HCT116 (cell line): ENCODE results near the gene SH2D7. TPM values are rescaled to one million over a fixed set of nuclear protein-coding genes. Genes with fewer than 3 reads are reported as not detected.
A peak's percentile ranks its signal among the peaks of the same experiment; 100 is the strongest.

Experiments used
- ATAC-seq: fragments of 200-7000 bp; cut with Tn5 transposase; 2 replicates; pipeline ENCODE4 v1.9.1; 2020; ENCODE audit warnings: mild to moderate bottlenecking, moderate library complexity
- BruUV-seq: library from RNA; stranded (reverse); fragments of 400-500 nt; replicated peaks from 2 replicates; lab custom pipeline; 2021; lab: Mats Ljungman, UMichigan
- CTCF ChIA-PET: fragments of 300-600 bp; sonication (Branson Sonifier 250); formaldehyde crosslinking; loops from one replicate; lab custom pipeline; 2021; ENCODE audit warnings: antibody characterized with exemption; lab: Charles Lee
- POLR2A ChIA-PET: fragments of 300-600, 350-600 bp; sonication (Branson Sonifier 250); formaldehyde crosslinking; loops from one replicate; lab custom pipeline; 2021; ENCODE audit warnings: antibody characterized with exemption; lab: Charles Lee
- RAD21 ChIA-PET, 2 experiments: fragments of 300-600 bp; sonication (Branson Sonifier 250); formaldehyde crosslinking; loops; one replicate each; lab custom pipeline; 2023; ENCODE audit warnings: low total read pairs in 2 of 2; ENCODE audit not compliant: uncharacterized antibody in 2 of 2, unreplicated experiment in 2 of 2, low non-redundant PET in 1 of 2; lab: Charles Lee
- DNase-seq: peaks from one replicate; pipeline ENCODE4 v3.0.0-alpha.2; 2010; ENCODE audit warnings: low read depth, low spot score
- H2AFZ ChIP-seq: fragments of 200-600 bp; shearing (Covaris generic), sonication (generic); 2 replicates; pipeline ENCODE4 v1.6.1; 2017; ENCODE audit warnings: low read depth, mixed run types, mixed read lengths, antibody characterized with exemption, low read length; ENCODE audit not compliant: poor library complexity, severe bottlenecking
- H3K27ac ChIP-seq: 2 replicates; pipeline ENCODE4 v1.5.1; 2012; ENCODE audit warnings: low read depth, low read length
- H3K27me3 ChIP-seq: fragments of 200-600 bp; sonication (generic); 2 replicates; pipeline ENCODE4 v1.6.1; 2016; ENCODE audit warnings: mixed run types, low read length, mixed read lengths; ENCODE audit not compliant: insufficient read depth
- H3K36me3 ChIP-seq, 2 experiments: fragments of 200-500 bp in 1 of 2; fragments of 200-600 bp in 1 of 2; sonication (Bioruptor generic) in 1 of 2; sonication (generic) in 1 of 2; 2 replicates each; pipeline versions ENCODE4 v1.5.1 to v1.6.1; 2014 to 2016; ENCODE audit warnings: low read length in 2 of 2, inconsistent platforms in 1 of 2, mixed read lengths in 1 of 2, mixed run types in 1 of 2; ENCODE audit not compliant: insufficient read depth in 2 of 2, control insufficient read depth in 1 of 2
- H3K4me1 ChIP-seq, 2 experiments: fragments of 200-600 bp in 1 of 2; sonication (generic) in 1 of 2; 2 replicates each; pipeline versions ENCODE4 v1.5.1 to v1.6.1; 2012 to 2017; ENCODE audit warnings: low read length in 2 of 2, inconsistent platforms in 1 of 2, mild to moderate bottlenecking in 1 of 2, mixed read lengths in 1 of 2, mixed run types in 1 of 2, moderate library complexity in 1 of 2; ENCODE audit not compliant: insufficient read depth in 2 of 2, control insufficient read depth in 1 of 2
- H3K4me2 ChIP-seq: fragments of 200-600 bp; sonication (generic); 2 replicates; pipeline ENCODE4 v1.6.1; 2017; ENCODE audit warnings: mixed run types, low read length, mixed read lengths
- H3K4me3 ChIP-seq, 2 experiments: fragments of 200-600 bp in 1 of 2; sonication (generic) in 1 of 2; replicated peaks in 1 of 2; 2 replicates each; pipeline ENCODE4 v1.5.1; 2011 to 2016; ENCODE audit warnings: low read length in 2 of 2, control low read depth in 1 of 2, low read depth in 1 of 2, mild to moderate bottlenecking in 1 of 2, mixed read lengths in 1 of 2, mixed run types in 1 of 2
- H3K79me2 ChIP-seq: fragments of 200-600 bp; sonication (generic); 2 replicates; pipeline ENCODE4 v1.6.1; 2017; ENCODE audit warnings: mild to moderate bottlenecking, mixed run types, low read length, moderate library complexity, mixed read lengths; ENCODE audit not compliant: insufficient read depth
- H3K9ac ChIP-seq: fragments of 200-600 bp; sonication (generic); 2 replicates; pipeline ENCODE4 v1.6.1; 2016; ENCODE audit warnings: low read length, mixed read lengths
- H3K9me2 ChIP-seq: fragments of 200-600 bp; sonication (generic), shearing (Covaris generic); 2 replicates; pipeline ENCODE4 v1.6.1; 2017; ENCODE audit warnings: mixed run types, mild to moderate bottlenecking, moderate library complexity; ENCODE audit not compliant: insufficient read depth
- H3K9me3 ChIP-seq, 2 experiments: fragments of 200-500 bp in 1 of 2; fragments of 200-600 bp in 1 of 2; sonication (Bioruptor generic) in 1 of 2; sonication (generic) in 1 of 2; 2 replicates each; pipeline ENCODE4 v1.6.1; 2014 to 2017; ENCODE audit warnings: low read length in 2 of 2, mixed read lengths in 2 of 2, inconsistent platforms in 1 of 2, low read depth in 1 of 2, mild to moderate bottlenecking in 1 of 2, mixed run types in 1 of 2, moderate library complexity in 1 of 2; ENCODE audit not compliant: control insufficient read depth in 1 of 2, insufficient read depth in 1 of 2
- H4K20me1 ChIP-seq: fragments of 200-600 bp; sonication (generic), shearing (Covaris generic); 2 replicates; pipeline ENCODE4 v1.6.1; 2017; ENCODE audit warnings: mixed run types, mild to moderate bottlenecking, moderate library complexity; ENCODE audit not compliant: insufficient read depth
- CEBPB ChIP-seq: IDR thresholded peaks from 2 replicates; pipeline ENCODE4 v1.6.1; 2012; ENCODE audit warnings: low read depth
- FOSL1 ChIP-seq: IDR thresholded peaks from 2 replicates; pipeline ENCODE4 v1.6.1; 2012; ENCODE audit warnings: low read depth
- intact Hi-C: fragments of 100-400 bp; cut with micrococcal nuclease; formaldehyde crosslinking; loops from 2 replicates; pipeline ENCODE4 v1.10.0; 2022
- total RNA-seq: library from RNA; stranded (reverse); gene quantifications from one replicate; pipeline ENCODE4 v1.2.1, GENCODE V29; 2021; ENCODE audit not compliant: unreplicated experiment
- TF ChIP-seq, protein P1 (sequence below), 3 experiments: fragments of 200-600 bp in 1 of 3; sonication (generic) in 1 of 3; IDR thresholded peaks in 2 of 3; conservative IDR thresholded peaks in 1 of 3; 2 replicates each; pipeline ENCODE4 v1.5.1; 2012 to 2017; ENCODE audit warnings: low read depth in 2 of 3, low read length in 2 of 3, antibody characterized with exemption in 1 of 3, borderline replicate concordance in 1 of 3, control low read depth in 1 of 3, mild to moderate bottlenecking in 1 of 3, mixed read lengths in 1 of 3, mixed run types in 1 of 3, moderate library complexity in 1 of 3; ENCODE audit not compliant: insufficient read depth in 1 of 3

The SH2D7 gene
- total RNA-seq, 1 experiment from 2014 or later, result not detected

- CTCF ChIA-PET, result interaction anchor here (1.0 kb wide), 1 partner anchor 56 kb away, joined by 3 read pairs; no protein-coding TSS in a partner anchor
- Histone ChIP-seq H3K79me2 (no peaks in the 10 kb centered on the region), H4K20me1 (no peaks in the 10 kb centered on the region), H3K9ac (no peak overlapping the region), H3K36me3 (no peaks in the 10 kb centered on the region), H3K4me1 (no peaks in the 10 kb centered on the region; a peak in 1 of 4 replicates), H3K9me2 (no peaks in the 10 kb centered on the region), H3K4me2 (no peak overlapping the region), H3K9me3 (no peaks in the 10 kb centered on the region), H3K4me3 (no peak overlapping the region), H3K27ac (no peak overlapping the region), H3K27me3 (no peaks in the 10 kb centered on the region), H2AFZ (no peak overlapping the region)
- intact Hi-C loops, result no loop called here
- TF ChIP-seq, protein P1, sequence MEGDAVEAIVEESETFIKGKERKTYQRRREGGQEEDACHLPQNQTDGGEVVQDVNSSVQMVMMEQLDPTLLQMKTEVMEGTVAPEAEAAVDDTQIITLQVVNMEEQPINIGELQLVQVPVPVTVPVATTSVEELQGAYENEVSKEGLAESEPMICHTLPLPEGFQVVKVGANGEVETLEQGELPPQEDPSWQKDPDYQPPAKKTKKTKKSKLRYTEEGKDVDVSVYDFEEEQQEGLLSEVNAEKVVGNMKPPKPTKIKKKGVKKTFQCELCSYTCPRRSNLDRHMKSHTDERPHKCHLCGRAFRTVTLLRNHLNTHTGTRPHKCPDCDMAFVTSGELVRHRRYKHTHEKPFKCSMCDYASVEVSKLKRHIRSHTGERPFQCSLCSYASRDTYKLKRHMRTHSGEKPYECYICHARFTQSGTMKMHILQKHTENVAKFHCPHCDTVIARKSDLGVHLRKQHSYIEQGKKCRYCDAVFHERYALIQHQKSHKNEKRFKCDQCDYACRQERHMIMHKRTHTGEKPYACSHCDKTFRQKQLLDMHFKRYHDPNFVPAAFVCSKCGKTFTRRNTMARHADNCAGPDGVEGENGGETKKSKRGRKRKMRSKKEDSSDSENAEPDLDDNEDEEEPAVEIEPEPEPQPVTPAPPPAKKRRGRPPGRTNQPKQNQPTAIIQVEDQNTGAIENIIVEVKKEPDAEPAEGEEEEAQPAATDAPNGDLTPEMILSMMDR (IDR thresholded peaks at IDR 0.05 in 2 of 3, conservative IDR thresholded peaks at IDR 0.05 in 1 of 3; ENCODE audit: borderline replicate concordance in 1 of 3, insufficient read depth in 1 of 3, low read depth in 2 of 3, low read length in 2 of 3), result peak in 1 of 3 experiments; percentile 8; a peak in 1 of 6 replicates
- TF ChIP-seq FOSL1, result no peak
- ATAC-seq (peak; percentile 38; the same call in 1 of the 2 replicates), DNase-seq (no peak)
- no TSS peak for BruUV-seq
- POLR2A ChIA-PET, result no interaction called here
- RAD21 ChIA-PET, result no interaction called here
These were observed 47.9 kb downstream of the SH2D7 start for GRCh38 chr15:78140292-78140691.

DNA sequence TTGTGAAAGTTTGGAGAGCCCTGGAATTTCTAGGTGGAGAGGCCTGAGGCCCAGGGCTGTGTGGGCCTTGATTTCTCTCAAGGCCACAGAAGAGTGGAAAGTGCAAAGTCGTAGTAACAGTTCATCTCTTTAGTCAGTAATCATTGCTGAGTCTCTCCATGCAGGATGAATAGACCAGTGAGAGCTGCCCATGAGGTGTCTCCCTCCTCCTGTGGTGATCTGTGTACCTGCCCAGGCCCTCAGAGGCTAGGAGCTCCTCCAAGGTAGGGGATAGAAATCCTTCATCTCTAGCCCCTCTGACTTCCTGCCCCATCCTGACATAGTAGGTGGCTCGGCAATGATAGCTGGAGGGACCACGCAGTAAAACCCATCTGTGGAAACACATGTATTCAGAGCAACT, 50.0 kb downstream of the SH2D7 start:
- Histone ChIP-seq H3K4me2 (no peak overlapping the region), H3K9me2 (no peaks in the 10 kb centered on the region), H3K4me1 (peaks cover 0 to 12% of the 10 kb centered on the region in 2 experiments; a peak in 1 of 4 replicates)
- no peak for TF ChIP-seq CEBPB
- TF ChIP-seq, all 23 proteins: peak for 0
- Histone ChIP-seq H3K79me2 (no peaks in the 10 kb centered on the region), H2AFZ (no peak overlapping the region), H4K20me1 (no peaks in the 10 kb centered on the region), H3K9ac (no peak overlapping the region), H3K27me3 (no peaks in the 10 kb centered on the region), H3K4me3 (no peak overlapping the region), H3K36me3 (no peaks in the 10 kb centered on the region), H3K27ac (no peak overlapping the region), H3K9me3 (no peaks in the 10 kb centered on the region)
- no TSS peak for BruUV-seq
- no peak for DNase-seq
- ChIA-PET RAD21 (no interaction called here), CTCF (interaction anchor here (2.2 kb wide), 1 partner anchor 34 kb away, joined by 5 read pairs; no protein-coding TSS in a partner anchor), POLR2A (interaction anchor here (0.8 kb wide), 1 partner anchor 11 kb away, joined by 3 read pairs; no protein-coding TSS in a partner anchor)
- intact Hi-C loops, result no loop called here
- no peak for ATAC-seq
